ENCODE data around the gene NAV3. TPM values are rescaled to one million over a fixed set of nuclear protein-coding genes. Genes with fewer than 3 reads are reported as not detected.

Gene NAV3
- total RNA-seq, 2 donors from 2014 or later: not detected

- Mint-ChIP-seq H3K9me3 (peaks cover 5% of the 10 kb centered on the region), H3K36me3 (no peaks in the 10 kb centered on the region), H3K27me3 (no peaks in the 10 kb centered on the region), H3K4me3 (no peak overlapping the region), H3K27ac (no peak overlapping the region), H3K4me1 (ENCODE audit: low read depth in 2 of 2) (no peaks in the 10 kb centered on the region)
- DNase-seq (ENCODE audit: low spot score) (no peak), ATAC-seq (no peak)
These were observed 13.4 kb upstream of the NAV3 start for GRCh38 chr12:77817276-77817675.

DNA sequence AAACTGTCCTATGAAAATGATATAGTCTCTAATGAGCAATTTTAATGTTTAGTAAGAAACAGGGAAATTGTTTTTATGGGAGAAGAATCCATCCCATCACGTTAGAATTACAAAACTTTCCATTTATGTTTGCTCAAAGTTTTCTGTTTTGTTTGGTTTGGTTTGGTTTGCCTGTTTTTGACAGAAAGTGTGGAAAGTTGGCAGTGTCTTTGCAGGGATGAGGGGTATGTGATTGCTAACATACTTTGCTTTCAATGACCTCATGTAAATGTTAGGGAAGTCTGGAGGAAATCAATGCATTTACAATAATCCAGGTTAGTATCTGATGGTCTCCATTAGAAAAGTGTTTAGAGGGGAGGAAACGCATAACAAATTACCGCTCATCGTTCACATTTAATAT, 12.3 kb upstream of the NAV3 start:
- Mint-ChIP-seq H3K27me3 (no peaks in the 10 kb centered on the region), H3K36me3 (no peaks in the 10 kb centered on the region), H3K4me3 (no peak overlapping the region), H3K9me3 (peaks cover 11% of the 10 kb centered on the region), H3K4me1 (ENCODE audit: low read depth in 2 of 2) (no peaks in the 10 kb centered on the region), H3K27ac (no peak overlapping the region)
- DNase-seq (ENCODE audit: low spot score): no peak
- no peak for ATAC-seq

DNA sequence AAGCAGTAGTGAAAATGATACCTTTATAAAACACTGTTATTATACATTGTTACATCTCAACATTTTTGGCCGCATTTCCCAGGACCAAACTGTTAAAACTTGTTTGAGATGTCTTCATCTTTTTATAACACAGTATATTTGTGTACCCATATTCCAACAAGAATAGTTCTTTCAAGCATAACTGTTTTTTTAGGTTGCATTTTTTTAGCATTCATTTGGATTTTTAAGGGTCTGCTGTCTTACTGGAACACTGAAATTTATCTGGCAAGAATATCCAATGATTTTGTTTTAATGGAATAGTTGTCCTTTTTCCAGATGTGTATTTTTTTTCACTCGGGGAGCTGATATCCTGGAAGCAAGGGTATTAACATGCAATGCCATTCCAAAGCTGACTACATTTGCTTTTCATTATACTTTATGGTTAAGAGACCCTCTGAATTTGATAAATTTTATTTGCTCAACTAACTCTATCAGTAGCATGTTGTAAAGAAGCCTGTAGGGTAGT, 8.9 kb upstream of the NAV3 start:
- no peak for ATAC-seq
- Mint-ChIP-seq H3K9me3 (peaks cover 11% of the 10 kb centered on the region), H3K4me3 (no peak overlapping the region), H3K4me1 (ENCODE audit: low read depth in 2 of 2) (no peaks in the 10 kb centered on the region), H3K27me3 (no peaks in the 10 kb centered on the region), H3K27ac (no peak overlapping the region), H3K36me3 (peaks cover 4% of the 10 kb centered on the region)
- DNase-seq (ENCODE audit: low spot score): no peak

- peaks cover 13% of the 10 kb centered on the region for H3K9me3 Mint-ChIP-seq
- no peaks in the 10 kb centered on the region for H3K27me3 Mint-ChIP-seq
- H3K27ac Mint-ChIP-seq: no peak overlapping the region
- no peaks in the 10 kb centered on the region for H3K4me1 Mint-ChIP-seq (ENCODE audit: low read depth in 2 of 2)
- no peaks in the 10 kb centered on the region for H3K36me3 Mint-ChIP-seq
- DNase-seq (ENCODE audit: low spot score): no peak
- no peak overlapping the region for H3K4me3 Mint-ChIP-seq
- ATAC-seq: no peak
These were observed 2.6 kb downstream of the NAV3 start for GRCh38 chr12:77833329-77833728.

- H3K4me3 Mint-ChIP-seq: no peak overlapping the region
- no peak overlapping the region for H3K27ac Mint-ChIP-seq
- DNase-seq (ENCODE audit: low spot score) (no peak), ATAC-seq (no peak)
- H3K9me3 Mint-ChIP-seq: peaks cover 16% of the 10 kb centered on the region
- no peaks in the 10 kb centered on the region for H3K36me3 Mint-ChIP-seq
- no peaks in the 10 kb centered on the region for H3K27me3 Mint-ChIP-seq
- H3K4me1 Mint-ChIP-seq (ENCODE audit: low read depth in 2 of 2): no peaks in the 10 kb centered on the region
These were observed 3.9 kb downstream of the NAV3 start for GRCh38 chr12:77834618-77835017.

DNA sequence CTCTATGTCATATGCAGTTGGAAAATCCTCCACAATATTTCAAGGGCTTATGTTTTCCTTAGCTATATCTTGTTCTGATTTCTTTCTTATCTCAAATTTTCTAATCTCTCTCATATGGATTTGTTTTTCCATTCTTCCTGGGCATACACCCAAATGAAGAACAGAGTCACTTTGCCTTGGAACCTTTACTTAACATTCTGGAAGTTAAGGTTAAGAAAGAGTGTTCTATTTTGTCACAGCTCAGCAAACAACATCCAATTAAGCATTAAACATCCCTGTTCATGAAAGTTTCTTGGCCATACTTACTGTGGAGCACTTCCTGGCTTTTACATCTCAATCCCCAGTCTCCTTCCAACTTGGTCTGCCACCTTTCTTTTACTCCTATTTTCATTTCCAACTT, 5.3 kb downstream of the NAV3 start:
- DNase-seq (ENCODE audit: low spot score) (no peak), ATAC-seq (no peak)
- Mint-ChIP-seq H3K36me3 (no peaks in the 10 kb centered on the region), H3K4me3 (no peak overlapping the region), H3K27ac (no peak overlapping the region), H3K4me1 (ENCODE audit: low read depth in 2 of 2) (no peaks in the 10 kb centered on the region), H3K27me3 (no peaks in the 10 kb centered on the region), H3K9me3 (peaks cover 14% of the 10 kb centered on the region)

- Mint-ChIP-seq H3K27me3 (no peaks in the 10 kb centered on the region), H3K27ac (no peak overlapping the region), H3K4me3 (no peak overlapping the region), H3K36me3 (no peaks in the 10 kb centered on the region), H3K9me3 (peaks cover 14% of the 10 kb centered on the region), H3K4me1 (ENCODE audit: low read depth in 2 of 2) (no peaks in the 10 kb centered on the region)
- no peak for ATAC-seq
- no peak for DNase-seq (ENCODE audit: low spot score)
These were observed 7.2 kb downstream of the NAV3 start for GRCh38 chr12:77837876-77838291.

DNA sequence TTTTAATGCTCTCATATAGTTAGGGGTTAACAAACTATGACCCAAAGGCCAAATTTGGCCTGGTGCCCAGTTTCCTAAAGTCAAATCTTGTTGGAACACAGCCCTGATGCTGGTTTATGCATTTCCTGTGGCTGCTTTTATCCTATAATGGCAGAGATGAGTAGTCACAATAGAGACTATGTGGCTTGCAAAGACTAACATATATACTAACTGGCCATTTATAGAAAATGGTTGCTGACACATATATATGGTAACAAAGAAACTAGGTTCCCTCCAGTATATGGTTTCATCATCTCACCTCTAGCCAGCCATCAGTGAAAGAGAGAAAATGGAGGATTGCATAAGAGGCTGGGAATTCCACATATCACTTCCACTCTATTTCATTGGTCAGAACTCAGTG, 10.8 kb downstream of the NAV3 start:
- Mint-ChIP-seq H3K36me3 (no peaks in the 10 kb centered on the region), H3K4me3 (no peak overlapping the region), H3K27ac (no peak overlapping the region), H3K9me3 (peaks cover 7% of the 10 kb centered on the region), H3K4me1 (ENCODE audit: low read depth in 2 of 2) (no peaks in the 10 kb centered on the region), H3K27me3 (no peaks in the 10 kb centered on the region)
- DNase-seq (ENCODE audit: low spot score) (no peak), ATAC-seq (no peak)

DNA sequence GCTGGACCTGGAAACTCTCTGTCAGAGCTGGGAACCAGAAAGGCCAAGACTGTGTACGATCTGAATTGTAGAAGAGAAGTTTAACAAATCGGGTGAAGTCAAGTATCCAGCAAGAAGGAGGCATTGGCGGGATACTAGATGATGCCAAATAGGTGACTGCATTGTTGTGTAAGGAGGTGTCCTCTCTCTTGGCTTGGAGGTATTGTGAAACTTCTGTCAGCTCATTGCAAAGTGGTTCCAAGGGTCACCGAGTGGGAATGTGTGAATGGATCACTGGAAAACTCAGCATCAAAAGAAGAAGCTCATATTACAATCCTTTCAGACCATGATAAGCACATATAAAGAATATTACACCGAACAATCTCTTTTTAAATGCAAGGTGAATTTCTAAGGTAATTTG, 11.7 kb downstream of the NAV3 start:
- H3K27me3 Mint-ChIP-seq: no peaks in the 10 kb centered on the region
- no peak overlapping the region for H3K27ac Mint-ChIP-seq
- ATAC-seq (no peak), DNase-seq (ENCODE audit: low spot score) (no peak)
- no peak overlapping the region for H3K4me3 Mint-ChIP-seq
- H3K4me1 Mint-ChIP-seq (ENCODE audit: low read depth in 2 of 2): no peaks in the 10 kb centered on the region
- no peaks in the 10 kb centered on the region for H3K36me3 Mint-ChIP-seq
- peaks cover 14% of the 10 kb centered on the region for H3K9me3 Mint-ChIP-seq

- no peak for DNase-seq (ENCODE audit: low spot score)
- peaks cover 11% of the 10 kb centered on the region for H3K9me3 Mint-ChIP-seq
- H3K4me1 Mint-ChIP-seq (ENCODE audit: low read depth in 2 of 2): no peaks in the 10 kb centered on the region
- ATAC-seq: no peak
- H3K27me3 Mint-ChIP-seq: no peaks in the 10 kb centered on the region
- no peaks in the 10 kb centered on the region for H3K36me3 Mint-ChIP-seq
- H3K27ac Mint-ChIP-seq: no peak overlapping the region
- H3K4me3 Mint-ChIP-seq: no peak overlapping the region
These were observed 15.1 kb downstream of the NAV3 start for GRCh38 chr12:77845831-77846230.

DNA sequence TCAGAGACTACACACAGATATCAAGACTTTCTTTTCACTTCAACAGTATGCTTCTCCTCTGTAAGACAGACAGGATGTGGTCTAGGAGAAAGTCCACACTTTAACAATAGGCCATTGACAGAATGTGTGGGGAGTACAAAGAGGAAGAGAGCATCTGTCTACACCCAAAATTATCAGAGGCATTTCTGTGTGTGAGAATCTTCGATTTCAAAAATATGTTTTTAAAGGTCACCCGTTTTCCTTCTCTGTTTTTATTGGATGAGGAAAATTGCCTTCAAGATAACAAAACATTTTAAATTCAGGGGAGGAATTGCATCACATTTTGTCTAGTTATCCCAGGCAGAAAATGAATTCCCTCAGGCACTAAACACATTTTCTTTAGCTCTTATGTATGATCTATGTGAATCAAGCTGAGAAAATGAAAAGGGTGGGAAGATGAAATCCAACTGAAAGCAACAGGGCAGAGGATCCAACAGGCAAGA, 16.4 kb downstream of the NAV3 start:
- peaks cover 11% of the 10 kb centered on the region for H3K9me3 Mint-ChIP-seq
- ATAC-seq: no peak
- H3K4me3 Mint-ChIP-seq: no peak overlapping the region
- H3K4me1 Mint-ChIP-seq (ENCODE audit: low read depth in 2 of 2): no peaks in the 10 kb centered on the region
- H3K36me3 Mint-ChIP-seq: no peaks in the 10 kb centered on the region
- DNase-seq (ENCODE audit: low spot score): no peak
- no peak overlapping the region for H3K27ac Mint-ChIP-seq
- no peaks in the 10 kb centered on the region for H3K27me3 Mint-ChIP-seq

DNA sequence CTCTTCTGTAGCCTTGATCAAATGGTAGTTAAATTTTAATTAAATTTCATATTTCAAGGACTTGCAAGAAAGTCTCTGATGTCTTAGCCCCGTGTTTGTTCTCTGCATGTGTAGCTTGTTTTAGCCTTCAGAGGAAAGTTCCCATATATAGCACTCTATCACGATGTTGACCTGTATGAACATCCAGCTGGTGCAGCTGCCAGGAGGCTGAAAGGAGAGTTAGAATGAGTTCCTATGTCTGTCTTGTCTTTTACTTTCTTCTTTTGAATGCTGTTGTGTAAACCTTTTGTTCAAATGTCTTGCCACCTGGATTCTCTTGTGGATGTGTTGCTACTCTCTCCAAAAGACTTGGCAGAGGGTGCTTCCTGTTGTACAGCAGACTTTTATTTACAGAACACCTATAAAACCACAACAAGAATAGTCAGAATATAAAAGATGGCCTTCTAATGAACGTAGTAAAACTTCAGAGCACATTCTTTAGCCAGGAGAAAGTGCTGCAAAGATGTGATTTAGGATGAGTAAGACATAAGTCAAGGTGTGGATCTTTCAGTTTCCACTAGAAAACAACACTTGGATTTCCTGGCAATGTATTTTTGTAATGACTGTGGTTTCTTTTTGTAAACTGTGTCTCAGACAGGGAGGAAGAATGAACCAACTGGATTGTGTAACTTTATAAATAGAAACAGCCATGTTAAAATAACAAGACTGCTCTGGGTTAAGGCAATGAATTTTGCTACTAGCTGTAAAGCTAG, 17.2 kb downstream of the NAV3 start:
- no peaks in the 10 kb centered on the region for H3K36me3 Mint-ChIP-seq
- no peaks in the 10 kb centered on the region for H3K4me1 Mint-ChIP-seq (ENCODE audit: low read depth in 2 of 2)
- no peak overlapping the region for H3K27ac Mint-ChIP-seq
- DNase-seq (ENCODE audit: low spot score): no peak
- H3K27me3 Mint-ChIP-seq: no peaks in the 10 kb centered on the region
- H3K4me3 Mint-ChIP-seq: no peak overlapping the region
- no peak for ATAC-seq
- H3K9me3 Mint-ChIP-seq: peaks cover 7% of the 10 kb centered on the region

- H3K4me1 Mint-ChIP-seq (ENCODE audit: low read depth in 2 of 2): no peaks in the 10 kb centered on the region
- no peak overlapping the region for H3K4me3 Mint-ChIP-seq
- H3K27me3 Mint-ChIP-seq: no peaks in the 10 kb centered on the region
- H3K9me3 Mint-ChIP-seq: peaks cover 14% of the 10 kb centered on the region
- DNase-seq (ENCODE audit: low spot score) (no peak), ATAC-seq (no peak)
- H3K36me3 Mint-ChIP-seq: no peaks in the 10 kb centered on the region
- no peak overlapping the region for H3K27ac Mint-ChIP-seq
These were observed 19.4 kb downstream of the NAV3 start for GRCh38 chr12:77850129-77850528.

- H3K27ac Mint-ChIP-seq: no peak overlapping the region
- no peak overlapping the region for H3K4me3 Mint-ChIP-seq
- ATAC-seq (no peak), DNase-seq (ENCODE audit: low spot score) (no peak)
- H3K4me1 Mint-ChIP-seq (ENCODE audit: low read depth in 2 of 2): no peaks in the 10 kb centered on the region
- H3K9me3 Mint-ChIP-seq: peaks cover 14% of the 10 kb centered on the region
- H3K27me3 Mint-ChIP-seq: no peaks in the 10 kb centered on the region
- no peaks in the 10 kb centered on the region for H3K36me3 Mint-ChIP-seq
These were observed 20.0 kb downstream of the NAV3 start for GRCh38 chr12:77850698-77851097.

DNA sequence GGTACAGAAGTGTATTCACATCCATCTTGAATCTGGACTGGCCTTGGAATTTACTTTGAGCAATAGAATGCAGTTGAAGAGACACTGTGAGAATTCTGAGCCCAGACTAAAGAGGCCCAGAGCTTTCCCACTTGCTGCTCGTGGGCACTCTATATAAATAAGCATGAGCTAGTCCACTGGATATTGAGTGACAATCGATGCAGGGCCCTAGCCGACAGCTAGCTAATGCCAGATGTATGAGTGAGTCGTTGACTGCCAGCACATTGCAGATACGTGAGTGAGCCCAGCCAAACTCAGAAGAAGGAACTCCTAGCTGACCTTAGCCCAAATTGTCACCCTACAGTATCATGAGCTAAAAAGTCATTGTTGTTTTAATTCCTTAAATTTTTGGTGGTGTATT, 24.9 kb downstream of the NAV3 start:
- ATAC-seq (no peak), DNase-seq (ENCODE audit: low spot score) (no peak)
- Mint-ChIP-seq H3K27me3 (no peaks in the 10 kb centered on the region), H3K4me3 (no peak overlapping the region), H3K9me3 (peaks cover 7% of the 10 kb centered on the region), H3K36me3 (no peaks in the 10 kb centered on the region), H3K27ac (no peak overlapping the region), H3K4me1 (ENCODE audit: low read depth in 2 of 2) (no peaks in the 10 kb centered on the region)

All from natural killer cell treated with Interleukin-12 subunit alpha and Interleukin-12 subunit beta and Interleukin-15 and Interleukin-18, amount 100 ng/mL, for 72 hours (primary cell).